GM10266 (cell line): ENCODE measurements around the gene CCDC17.
"Not testable (repeated sequence)": the region's sequence is repeated elsewhere in the genome, so short reads cannot be mapped to it uniquely, and the experiment has no call there.

ENCODE experiments used
- DNase-seq: peaks from one replicate; pipeline ENCODE4 v3.0.0; 2012; ENCODE audit errors: extremely low spot score
- TF ChIP-seq, protein P1 (sequence below): IDR thresholded peaks from 2 replicates; pipeline ENCODE4 v1.5.1; 2012; ENCODE audit warnings: mild to moderate bottlenecking, low read depth; ENCODE audit not compliant: control insufficient read depth, insufficient read depth; ENCODE audit errors: missing control alignments

The CCDC17 gene

DNA sequence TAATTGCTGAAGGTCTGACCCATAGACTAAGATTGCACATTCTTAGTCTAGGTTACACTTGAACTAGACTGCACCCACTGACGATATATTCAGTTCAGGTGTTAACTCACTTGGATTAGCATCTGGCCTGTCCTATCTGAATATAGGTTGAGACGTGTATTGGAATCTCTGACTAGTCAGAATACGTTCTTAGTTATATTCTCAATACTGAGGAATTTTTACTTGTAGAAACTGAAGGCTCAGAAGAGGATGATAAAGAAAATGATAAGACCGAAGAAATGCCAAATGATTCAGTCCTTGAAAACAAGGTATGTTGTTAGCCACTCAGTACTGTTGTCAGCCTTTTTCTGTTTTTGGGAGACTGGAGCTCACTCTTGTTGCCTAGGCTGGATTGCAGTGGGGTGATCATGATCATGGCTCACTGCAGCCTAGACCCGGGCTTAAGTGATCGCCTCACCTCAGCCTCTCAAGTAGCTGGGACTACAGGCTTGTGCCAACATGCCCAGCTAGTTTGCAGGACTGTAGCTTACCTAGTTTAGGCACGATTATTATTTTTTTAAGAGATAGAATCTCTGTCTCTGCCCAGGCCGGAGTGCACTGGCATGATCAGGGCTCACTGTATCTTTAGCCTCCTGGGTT lies 10.8 kb downstream of the CCDC17 start:
- no peak for DNase-seq
- TF ChIP-seq, protein P1, sequence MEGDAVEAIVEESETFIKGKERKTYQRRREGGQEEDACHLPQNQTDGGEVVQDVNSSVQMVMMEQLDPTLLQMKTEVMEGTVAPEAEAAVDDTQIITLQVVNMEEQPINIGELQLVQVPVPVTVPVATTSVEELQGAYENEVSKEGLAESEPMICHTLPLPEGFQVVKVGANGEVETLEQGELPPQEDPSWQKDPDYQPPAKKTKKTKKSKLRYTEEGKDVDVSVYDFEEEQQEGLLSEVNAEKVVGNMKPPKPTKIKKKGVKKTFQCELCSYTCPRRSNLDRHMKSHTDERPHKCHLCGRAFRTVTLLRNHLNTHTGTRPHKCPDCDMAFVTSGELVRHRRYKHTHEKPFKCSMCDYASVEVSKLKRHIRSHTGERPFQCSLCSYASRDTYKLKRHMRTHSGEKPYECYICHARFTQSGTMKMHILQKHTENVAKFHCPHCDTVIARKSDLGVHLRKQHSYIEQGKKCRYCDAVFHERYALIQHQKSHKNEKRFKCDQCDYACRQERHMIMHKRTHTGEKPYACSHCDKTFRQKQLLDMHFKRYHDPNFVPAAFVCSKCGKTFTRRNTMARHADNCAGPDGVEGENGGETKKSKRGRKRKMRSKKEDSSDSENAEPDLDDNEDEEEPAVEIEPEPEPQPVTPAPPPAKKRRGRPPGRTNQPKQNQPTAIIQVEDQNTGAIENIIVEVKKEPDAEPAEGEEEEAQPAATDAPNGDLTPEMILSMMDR, result no peak

DNA sequence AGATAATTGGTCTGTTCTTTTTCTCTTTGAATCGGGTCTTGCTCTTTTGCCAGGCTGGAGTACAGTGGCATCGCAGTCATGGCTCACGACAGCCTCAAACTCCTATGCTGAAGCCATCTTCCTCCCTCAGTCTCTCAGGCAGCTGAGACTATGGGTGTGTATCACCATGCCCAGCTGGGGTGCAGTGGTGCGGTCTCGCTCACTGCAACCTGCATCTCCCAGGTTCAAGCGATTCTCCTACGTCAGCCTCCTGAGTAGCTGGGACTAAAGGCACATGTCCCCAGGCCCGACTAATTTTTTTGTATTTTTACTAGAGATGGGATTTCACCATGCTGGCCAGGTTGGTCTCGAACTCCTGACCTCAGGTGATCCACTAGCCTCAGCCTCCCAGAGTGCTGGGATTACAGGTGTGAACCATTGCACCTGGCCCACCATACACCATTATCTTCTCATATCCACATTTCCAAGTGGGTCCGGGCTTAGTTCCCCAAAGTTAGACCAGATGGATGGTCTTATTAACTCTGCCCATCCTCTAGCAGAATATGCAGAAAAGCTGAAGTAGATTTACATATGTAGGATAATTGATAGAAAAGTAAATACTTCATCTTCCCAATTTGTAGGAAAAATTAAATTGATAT lies 13.1 kb downstream of the CCDC17 start:
- no peak for DNase-seq
- TF ChIP-seq, protein P1, result no peak

DNA sequence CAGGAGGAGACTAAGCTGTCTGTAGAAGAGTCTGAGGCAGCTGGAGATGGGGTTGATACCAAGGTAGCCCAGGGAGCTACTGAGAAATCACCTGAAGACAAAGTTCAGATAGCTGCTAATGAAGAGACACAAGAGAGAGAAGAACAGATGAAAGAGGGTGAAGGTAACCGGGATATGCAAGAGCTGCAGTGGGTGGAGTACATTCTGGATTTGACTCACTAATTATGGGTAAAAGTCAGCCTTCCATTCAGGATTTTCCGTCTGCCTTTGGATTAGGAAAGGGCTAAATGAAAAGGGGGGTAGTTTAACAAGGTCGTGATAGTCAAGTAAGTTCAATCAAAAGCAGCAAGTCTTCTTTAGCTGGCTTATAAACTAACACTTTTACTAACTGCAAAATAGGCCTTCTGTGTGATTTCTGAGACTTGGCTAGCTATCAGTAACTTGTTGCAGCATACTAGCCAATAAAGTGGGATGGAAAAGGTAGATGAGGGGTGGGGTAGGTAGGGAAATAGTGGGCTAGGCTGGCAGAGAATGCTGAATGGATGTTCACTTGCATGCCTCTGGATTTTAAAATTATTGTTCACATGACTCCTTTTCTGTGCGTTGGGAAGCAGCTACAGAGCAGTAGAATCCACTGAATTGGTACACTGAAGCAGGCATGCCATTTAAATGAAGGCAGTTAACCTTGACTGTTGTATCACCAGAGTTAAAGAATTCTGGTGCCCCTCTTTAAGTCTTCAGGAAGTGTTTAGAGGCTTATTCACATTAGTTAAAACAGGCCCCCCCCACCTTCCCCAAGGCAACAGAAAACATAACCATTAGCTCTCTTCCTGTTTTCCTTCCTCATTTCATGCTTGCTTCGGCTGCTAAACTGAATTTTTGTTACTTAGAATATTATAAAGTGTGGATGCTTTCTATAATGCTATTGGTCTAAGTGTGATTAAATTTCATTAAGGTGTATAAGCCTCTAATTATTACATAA lies 15.4 kb downstream of the CCDC17 start:
- no peak for DNase-seq
- TF ChIP-seq, protein P1, result no peak

DNA sequence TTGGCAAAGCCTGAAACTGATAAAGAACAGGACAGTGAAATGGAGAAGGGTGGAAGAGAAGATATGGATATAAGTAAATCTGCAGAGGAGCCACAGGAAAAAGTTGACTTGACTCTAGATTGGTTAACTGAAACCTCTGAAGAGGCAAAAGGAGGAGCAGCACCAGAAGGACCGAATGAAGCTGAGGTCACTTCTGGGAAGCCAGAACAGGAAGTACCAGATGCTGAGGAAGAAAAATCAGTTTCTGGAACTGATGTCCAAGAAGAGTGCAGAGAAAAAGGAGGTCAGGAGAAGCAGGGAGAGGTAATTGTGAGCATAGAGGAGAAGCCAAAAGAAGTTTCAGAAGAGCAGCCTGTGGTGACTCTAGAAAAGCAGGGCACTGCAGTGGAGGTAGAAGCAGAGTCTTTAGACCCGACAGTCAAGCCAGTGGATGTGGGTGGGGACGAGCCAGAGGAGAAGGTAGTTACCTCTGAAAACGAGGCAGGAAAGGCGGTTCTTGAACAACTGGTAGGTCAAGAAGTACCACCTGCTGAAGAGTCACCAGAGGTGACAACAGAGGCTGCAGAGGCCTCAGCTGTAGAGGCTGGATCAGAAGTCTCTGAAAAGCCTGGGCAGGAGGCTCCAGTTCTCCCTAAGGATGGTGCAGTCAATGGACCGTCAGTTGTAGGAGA lies 16.3 kb downstream of the CCDC17 start:
- TF ChIP-seq, protein P1, result no peak
- no peak for DNase-seq

DNA sequence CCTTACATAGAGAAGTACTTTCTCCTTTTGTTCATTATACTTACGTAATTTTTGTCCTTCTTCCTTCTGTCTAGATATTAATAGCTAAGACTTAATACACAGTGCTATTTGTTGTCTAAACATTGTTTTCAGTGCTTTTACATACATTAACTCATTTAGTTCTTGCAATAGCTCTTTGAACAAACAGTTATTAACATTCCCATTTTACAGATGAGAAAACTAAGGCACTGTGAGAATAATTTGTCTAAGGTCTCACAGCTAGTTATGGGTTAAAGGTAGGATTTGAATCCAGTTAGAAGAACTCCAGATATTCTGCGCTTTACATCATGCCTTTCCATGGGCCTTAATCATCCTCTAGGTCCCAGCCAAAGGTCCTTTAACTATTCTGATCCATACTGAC lies 19.6 kb downstream of the CCDC17 start:
- TF ChIP-seq, protein P1, result no peak
- DNase-seq, result no peak

DNA sequence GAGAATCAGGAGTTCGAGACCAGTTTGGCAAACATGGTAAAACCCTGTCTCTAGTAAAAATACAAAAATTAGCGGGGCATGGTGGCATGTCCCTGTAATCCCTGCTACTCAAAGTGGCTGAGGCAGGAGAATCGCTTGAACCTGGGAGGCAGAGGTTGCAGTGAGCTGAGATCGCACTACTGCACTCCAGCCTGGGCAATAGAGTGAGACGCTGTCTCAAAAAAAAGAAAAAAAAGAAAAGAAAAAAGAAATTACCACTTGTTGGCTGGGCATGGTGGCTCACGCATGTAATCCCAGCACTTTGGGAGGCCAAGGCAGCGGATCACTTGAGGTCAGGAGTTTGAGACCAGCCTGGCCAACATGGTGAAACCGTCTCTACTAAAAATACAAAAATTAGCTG lies 27.1 kb downstream of the CCDC17 start:
- DNase-seq, result not testable (repeated sequence)

DNA sequence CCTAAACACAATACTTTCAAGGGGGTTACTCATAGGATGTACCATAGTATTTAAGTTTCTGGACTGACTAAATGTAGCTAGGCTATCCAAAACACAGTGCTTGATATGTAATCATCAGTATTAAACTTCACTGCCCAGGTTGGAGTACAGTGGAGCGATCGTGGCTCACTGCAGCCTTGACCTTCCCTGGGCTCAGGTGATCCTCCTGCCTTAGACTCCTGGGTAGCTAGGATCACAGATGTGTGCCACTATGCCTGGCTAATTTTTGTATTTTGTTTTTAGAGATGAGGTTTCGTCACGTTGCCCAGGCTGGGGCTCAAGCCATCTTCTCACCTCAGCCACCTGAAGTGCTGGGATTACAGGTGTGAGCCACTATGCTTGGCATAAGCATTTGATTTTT lies 29.4 kb downstream of the CCDC17 start:
- TF ChIP-seq, protein P1, result no peak
- DNase-seq, result no peak
